HUES64 (cell line): ENCODE data around the gene CYB5R2.

Source experiments
- H3K27ac ChIP-seq: 2 replicates; pipeline ENCODE4 v1.7.0; 2013; ENCODE audit warnings: low read depth, low read length, inconsistent platforms
- H3K27me3 ChIP-seq: 2 replicates; pipeline ENCODE4 v1.6.1; 2013; ENCODE audit warnings: mild to moderate bottlenecking, low read length; ENCODE audit not compliant: insufficient read depth
- H3K36me3 ChIP-seq: 2 replicates; pipeline ENCODE4 v1.6.1; 2013; ENCODE audit warnings: mild to moderate bottlenecking, low read length; ENCODE audit not compliant: insufficient read depth
- H3K4me1 ChIP-seq: 2 replicates; pipeline ENCODE4 v1.6.1; 2013; ENCODE audit warnings: mild to moderate bottlenecking, low read length, moderate library complexity; ENCODE audit not compliant: insufficient read depth
- H3K4me3 ChIP-seq: 2 replicates; pipeline ENCODE4 v1.5.1; 2013; ENCODE audit warnings: mild to moderate bottlenecking, low read length, moderate library complexity
- H3K9ac ChIP-seq: 2 replicates; pipeline ENCODE4 v1.6.1; 2013; ENCODE audit warnings: mild to moderate bottlenecking, low read depth, low read length
- H3K9me3 ChIP-seq: 2 replicates; pipeline ENCODE4 v1.6.1; 2013; ENCODE audit warnings: low read depth, low read length; ENCODE audit not compliant: insufficient read depth
- WGBS: fragments of 150-250, 120-280 bp; methylation state at CpG from one replicate; pipeline ENCODE4 v1.1.7; 2013; ENCODE audit warnings: missing lambda C conversion rate; 5-methylcytosine and 5-hydroxymethylcytosine counted together

Gene CYB5R2

GRCh38 chr11:7687386-7687785 lies 14.1 kb upstream of the CYB5R2 start:
- 97% methylated on average over 1 of the region's 1 CpG for WGBS
- Histone ChIP-seq H3K36me3 (no peaks in the 10 kb centered on the region), H3K4me1 (peaks cover 14% of the 10 kb centered on the region), H3K27ac (no peak overlapping the region), H3K27me3 (no peaks in the 10 kb centered on the region), H3K4me3 (no peak overlapping the region), H3K9ac (no peak overlapping the region), H3K9me3 (no peaks in the 10 kb centered on the region)

GRCh38 chr11:7686761-7687160 lies 13.5 kb upstream of the CYB5R2 start:
- no peak overlapping the region for H3K27ac ChIP-seq
- no peak overlapping the region for H3K4me3 ChIP-seq
- H3K9me3 ChIP-seq = no peaks in the 10 kb centered on the region
- no peak overlapping the region for H3K9ac ChIP-seq
- WGBS = 63% methylated on average over 2 of the region's 4 CpGs
- H3K36me3 ChIP-seq = no peaks in the 10 kb centered on the region
- peaks cover 14% of the 10 kb centered on the region for H3K4me1 ChIP-seq
- H3K27me3 ChIP-seq = no peaks in the 10 kb centered on the region

- Histone ChIP-seq H3K4me1 (peaks cover 19% of the 10 kb centered on the region), H3K4me3 (no peak overlapping the region), H3K36me3 (no peaks in the 10 kb centered on the region), H3K27ac (no peak overlapping the region), H3K9me3 (no peaks in the 10 kb centered on the region), H3K9ac (no peak overlapping the region), H3K27me3 (no peaks in the 10 kb centered on the region)
- 90% methylated on average over 2 of the region's 2 CpGs for WGBS
Observed at GRCh38 chr11:7683571-7683970, 10.3 kb upstream of the CYB5R2 start.

DNA sequence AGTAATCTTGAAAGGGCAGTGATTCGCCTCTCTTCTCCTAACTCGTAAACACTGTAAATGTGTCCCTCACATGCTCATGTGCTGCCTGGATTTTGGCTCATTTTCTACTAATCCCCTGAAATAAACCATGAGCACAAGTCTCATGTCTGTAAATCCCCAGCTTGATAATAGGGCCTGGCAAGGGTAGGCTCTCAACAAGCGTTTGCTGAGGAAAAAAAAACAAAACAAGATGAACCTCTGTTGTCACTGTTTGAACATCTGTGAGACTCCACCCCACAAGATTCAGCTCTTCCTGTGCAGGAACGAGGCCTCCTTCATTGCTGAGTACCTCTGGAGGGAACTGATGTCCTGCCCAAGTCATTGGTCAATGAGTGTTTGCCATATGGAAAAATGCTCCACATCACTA lies 4.5 kb upstream of the CYB5R2 start:
- H3K4me1 ChIP-seq = peaks cover 25% of the 10 kb centered on the region
- 72% methylated on average over 4 of the region's 4 CpGs for WGBS
- H3K4me3 ChIP-seq = no peak overlapping the region
- H3K27me3 ChIP-seq = peaks cover 5% of the 10 kb centered on the region; the same call in 1 of the 2 replicates
- no peak overlapping the region for H3K9ac ChIP-seq
- no peaks in the 10 kb centered on the region for H3K9me3 ChIP-seq
- H3K36me3 ChIP-seq = no peaks in the 10 kb centered on the region
- no peak overlapping the region for H3K27ac ChIP-seq

DNA sequence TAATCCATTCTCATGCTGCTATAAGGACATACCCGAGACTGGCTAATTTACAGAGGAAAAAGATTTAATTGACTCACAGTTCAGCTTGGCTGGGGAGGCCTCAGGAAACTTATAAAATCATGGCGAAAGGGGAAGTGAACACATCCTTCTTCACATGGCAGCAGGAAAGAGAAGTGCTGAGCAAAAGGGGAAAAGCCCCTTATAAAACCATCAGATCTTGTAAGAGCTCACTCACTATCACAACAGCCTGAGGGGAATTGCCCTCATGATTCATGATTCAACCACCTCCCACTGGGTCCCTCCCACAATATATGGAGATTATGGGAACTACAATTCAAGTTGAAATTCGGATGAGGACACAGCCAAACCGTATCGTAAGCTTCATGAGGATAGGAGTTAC lies 3.8 kb upstream of the CYB5R2 start:
- Histone ChIP-seq H3K4me3 (no peak overlapping the region), H3K9me3 (no peaks in the 10 kb centered on the region), H3K27ac (no peak overlapping the region), H3K27me3 (peaks cover 5% of the 10 kb centered on the region; the same call in 1 of the 2 replicates), H3K4me1 (peaks cover 26% of the 10 kb centered on the region), H3K36me3 (no peaks in the 10 kb centered on the region), H3K9ac (no peak overlapping the region)
- WGBS = 75% methylated on average over 5 of the region's 5 CpGs

DNA sequence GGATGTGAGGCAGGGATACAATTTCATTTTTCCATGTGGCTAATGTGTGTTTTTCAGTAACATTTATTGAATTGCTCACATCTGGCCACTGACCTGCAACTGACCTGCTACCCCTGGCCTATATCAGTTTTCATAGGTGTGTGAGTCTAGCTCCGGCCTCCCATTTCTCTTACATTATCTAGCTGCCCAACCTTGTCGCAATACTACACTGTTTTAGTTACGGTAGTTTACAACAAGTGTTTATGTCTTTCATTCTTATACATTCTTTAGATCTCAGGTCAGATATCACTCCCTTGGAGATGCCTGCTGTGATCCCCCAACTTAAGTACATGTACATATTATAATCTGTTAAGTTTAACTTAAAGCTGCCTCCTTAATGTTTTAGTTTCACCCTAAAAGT lies 2.3 kb upstream of the CYB5R2 start:
- no peaks in the 10 kb centered on the region for H3K9me3 ChIP-seq
- no peak overlapping the region for H3K9ac ChIP-seq
- peaks cover 26% of the 10 kb centered on the region for H3K4me1 ChIP-seq
- H3K27ac ChIP-seq = no peak overlapping the region
- 89% methylated on average over 3 of the region's 3 CpGs for WGBS
- H3K36me3 ChIP-seq = peaks cover 4% of the 10 kb centered on the region; the same call in 1 of the 2 replicates
- H3K27me3 ChIP-seq = peaks cover 5% of the 10 kb centered on the region; the same call in 1 of the 2 replicates
- H3K4me3 ChIP-seq = no peak overlapping the region

DNA sequence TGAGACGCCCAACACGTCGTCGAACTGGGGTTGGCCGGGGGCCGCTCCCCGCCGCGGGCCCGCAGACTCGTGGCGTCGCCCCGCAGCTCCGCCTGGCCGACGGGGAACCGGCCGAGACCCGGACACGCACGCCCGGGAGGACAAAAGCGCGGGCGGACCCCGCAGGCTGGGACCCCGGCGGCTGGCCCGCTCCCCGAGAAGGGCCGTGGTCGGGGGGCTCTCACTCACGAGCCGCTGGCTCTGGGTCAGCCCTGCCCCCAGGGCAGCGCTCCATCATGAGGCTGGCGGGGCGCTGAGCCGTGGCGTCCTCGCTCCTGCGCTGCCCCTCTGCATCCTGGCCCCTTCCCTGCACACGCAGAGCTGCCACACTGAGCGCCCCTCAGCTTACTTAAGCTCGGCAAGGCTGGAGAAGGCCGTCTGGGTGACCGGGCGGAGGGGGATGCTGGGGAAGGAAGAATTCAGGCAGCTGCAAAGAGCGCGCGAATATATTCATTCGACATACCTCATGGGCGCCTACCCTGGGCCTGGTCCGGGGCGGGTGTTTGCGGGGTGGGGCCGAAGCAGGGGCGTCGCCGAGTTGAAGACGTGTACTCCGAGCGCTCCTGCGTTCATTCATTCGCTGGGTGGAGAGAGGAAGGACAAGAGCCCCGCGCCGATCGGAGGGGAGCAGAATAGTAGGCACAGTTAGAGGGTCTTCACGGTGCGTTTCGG lies 579 bp upstream of the CYB5R2 start:
- peak overlapping the region; percentile 89 for H3K9ac ChIP-seq
- peaks cover 5% of the 10 kb centered on the region; the same call in 1 of the 2 replicates for H3K27me3 ChIP-seq
- 4% methylated on average over 72 of the region's 72 CpGs for WGBS
- H3K4me3 ChIP-seq = peak overlapping the region; percentile 84
- peaks cover 18% of the 10 kb centered on the region for H3K36me3 ChIP-seq
- peak overlapping the region; percentile 66 for H3K27ac ChIP-seq
- H3K9me3 ChIP-seq = no peaks in the 10 kb centered on the region
- H3K4me1 ChIP-seq = peaks cover 25% of the 10 kb centered on the region

GRCh38 chr11:7672276-7672959 lies 882 bp downstream of the CYB5R2 start:
- H3K4me3 ChIP-seq = no peak overlapping the region; the same call in 1 of the 2 replicates
- peaks cover 5% of the 10 kb centered on the region; the same call in 1 of the 2 replicates for H3K27me3 ChIP-seq
- H3K9ac ChIP-seq = no peak overlapping the region
- peaks cover 33% of the 10 kb centered on the region for H3K36me3 ChIP-seq
- no peak overlapping the region for H3K27ac ChIP-seq
- H3K4me1 ChIP-seq = peaks cover 21% of the 10 kb centered on the region
- H3K9me3 ChIP-seq = no peaks in the 10 kb centered on the region
- WGBS = 93% methylated on average over 16 of the region's 16 CpGs

- H3K27me3 ChIP-seq = peaks cover 5% of the 10 kb centered on the region; the same call in 1 of the 2 replicates
- peaks cover 17% of the 10 kb centered on the region for H3K4me1 ChIP-seq
- no peak overlapping the region for H3K9ac ChIP-seq
- no peaks in the 10 kb centered on the region for H3K9me3 ChIP-seq
- no peak overlapping the region for H3K4me3 ChIP-seq
- H3K36me3 ChIP-seq = peaks cover 39% of the 10 kb centered on the region
- no peak overlapping the region for H3K27ac ChIP-seq
- WGBS = 85% methylated on average over 10 of the region's 10 CpGs
Observed at GRCh38 chr11:7671347-7672215, 1.7 kb downstream of the CYB5R2 start.

DNA sequence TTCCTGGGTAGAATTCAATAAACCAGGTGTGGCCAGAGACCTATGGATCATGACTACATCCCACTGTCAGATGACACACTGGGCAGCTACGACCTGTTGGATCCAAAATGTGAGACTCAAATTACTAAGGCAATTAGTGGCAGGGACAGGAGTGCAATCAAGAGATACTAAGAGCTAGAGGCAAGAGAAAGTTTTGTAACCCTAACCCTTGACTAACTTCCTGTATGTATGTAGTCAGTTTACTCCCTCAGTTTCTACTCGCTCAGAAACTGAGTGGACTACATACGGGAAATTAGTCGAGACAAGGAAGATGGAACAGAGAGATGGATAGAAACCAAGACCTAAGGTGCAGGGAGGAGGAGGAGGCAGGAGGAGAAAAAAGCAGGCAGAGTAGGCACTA lies 2.7 kb downstream of the CYB5R2 start:
- no peak overlapping the region for H3K4me3 ChIP-seq
- H3K9ac ChIP-seq = no peak overlapping the region
- no peaks in the 10 kb centered on the region for H3K9me3 ChIP-seq
- peaks cover 46% of the 10 kb centered on the region for H3K36me3 ChIP-seq
- peaks cover 5% of the 10 kb centered on the region; the same call in 1 of the 2 replicates for H3K27me3 ChIP-seq
- peaks cover 17% of the 10 kb centered on the region for H3K4me1 ChIP-seq
- no peak overlapping the region for H3K27ac ChIP-seq
- 85% methylated on average over 4 of the region's 4 CpGs for WGBS

- WGBS = 81% methylated on average over 4 of the region's 5 CpGs
- peaks cover 11% of the 10 kb centered on the region; the same call in 1 of the 2 replicates for H3K4me1 ChIP-seq
- peaks cover 10% of the 10 kb centered on the region for H3K9me3 ChIP-seq
- H3K9ac ChIP-seq = no peak overlapping the region
- H3K27ac ChIP-seq = peak overlapping the region; percentile 16; the same call in 1 of the 2 replicates
- H3K4me3 ChIP-seq = no peak overlapping the region
- no peaks in the 10 kb centered on the region for H3K27me3 ChIP-seq
- H3K36me3 ChIP-seq = peaks cover 63% of the 10 kb centered on the region
Observed at GRCh38 chr11:7668911-7669310, 4.4 kb downstream of the CYB5R2 start.
